ENCODE measurements around the gene SORCS2. TPM values are rescaled to one million over a fixed set of nuclear protein-coding genes. Genes with fewer than 3 reads are reported as not detected.

Gene SORCS2
- total RNA-seq, 1 donor from 2014 or later = 13.8 TPM

DNA sequence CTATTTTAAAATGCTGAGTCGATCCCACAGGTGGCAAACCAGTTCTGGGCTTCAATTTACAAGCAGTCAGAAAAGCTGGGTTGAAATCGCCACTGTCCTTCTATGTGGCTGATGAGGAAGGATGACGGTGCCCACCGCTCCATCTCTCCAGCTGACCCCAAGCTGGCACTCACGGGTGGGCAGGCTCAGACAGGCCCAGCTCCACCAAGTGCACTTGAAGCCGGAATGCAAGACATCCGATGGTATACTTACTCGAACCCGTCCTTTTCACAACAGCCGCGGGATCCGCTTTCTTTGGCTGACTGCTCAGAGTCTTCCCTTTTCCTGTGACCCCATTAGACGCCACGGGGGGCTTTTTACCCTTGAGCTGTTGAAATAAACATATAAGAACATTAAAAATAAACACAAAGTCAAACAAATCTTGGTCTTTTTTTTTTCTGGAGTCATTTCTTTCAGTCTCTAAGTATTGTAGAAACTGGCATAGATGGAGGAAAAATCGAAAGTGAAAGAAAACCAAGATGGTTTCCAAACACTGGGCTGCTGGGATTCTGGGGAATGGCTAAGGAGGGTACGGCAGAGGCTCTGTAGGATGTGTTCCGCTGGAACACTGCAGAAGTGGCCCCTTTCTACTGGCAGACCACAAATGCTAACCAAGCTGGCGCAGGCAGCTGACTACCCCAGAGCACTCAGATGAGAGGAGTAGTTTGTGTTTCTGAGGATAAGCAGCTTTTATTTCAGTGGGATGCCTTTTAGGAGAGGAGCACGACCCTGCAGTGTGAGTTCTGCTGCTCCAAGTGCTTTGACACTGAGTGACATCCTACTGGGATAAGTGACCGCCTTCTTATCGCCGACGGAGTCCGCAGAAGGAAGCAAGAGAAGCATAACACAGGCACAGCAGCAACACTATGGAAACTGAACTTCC, 586.4 kb downstream of the SORCS2 start:
- peak overlapping the region; percentile 41 for H3K4me2 ChIP-seq (ENCODE audit: low read length)
- peaks cover 77% of the 10 kb centered on the region for H3K36me3 ChIP-seq (ENCODE audit: insufficient read depth, low read length)
- DNase-seq (ENCODE audit: low read depth) = no peak
- no peaks in the 10 kb centered on the region for H3K9me3 ChIP-seq (ENCODE audit: insufficient read depth, low read depth, low read length)
- no peak overlapping the region for H2AFZ ChIP-seq (ENCODE audit: low read depth, low read length)
- peaks cover 30% of the 10 kb centered on the region for H3K4me1 ChIP-seq (ENCODE audit: insufficient read depth, low read length)
- peaks cover 75% of the 10 kb centered on the region for H3K79me2 ChIP-seq (ENCODE audit: insufficient read depth, low read length)
- Mint-ChIP-seq H3K27ac (ENCODE audit: unreplicated experiment) (peak overlapping the region; percentile 18), H3K4me1 (ENCODE audit: low read depth, unreplicated experiment) (peaks cover 14% of the 10 kb centered on the region), H3K9me3 (ENCODE audit: unreplicated experiment) (peaks cover 2% of the 10 kb centered on the region), H3K4me3 (ENCODE audit: unreplicated experiment) (no peak overlapping the region), H3K36me3 (ENCODE audit: low read depth, unreplicated experiment) (peaks cover 50% of the 10 kb centered on the region), H3K27me3 (ENCODE audit: low read depth, unreplicated experiment) (no peaks in the 10 kb centered on the region)
- FAIRE-seq = peak; percentile 26
- TF ChIP-seq EZH2 (IDR thresholded peaks at IDR 0.05; ENCODE audit: insufficient read depth, low read length) = no peak
- H3K27me3 ChIP-seq (ENCODE audit: insufficient read depth, low read length) = no peaks in the 10 kb centered on the region
- H4K20me1 ChIP-seq (ENCODE audit: insufficient read depth, low read length) = peaks cover 88% of the 10 kb centered on the region
- H3K4me3 ChIP-seq (ENCODE audit: insufficient read depth, low read depth, low read length) = no peak overlapping the region
- peak overlapping the region; percentile 35 for H3K9ac ChIP-seq (ENCODE audit: low read length)
- H3K27ac ChIP-seq (ENCODE audit: low read depth, low read length) = no peak overlapping the region

DNA sequence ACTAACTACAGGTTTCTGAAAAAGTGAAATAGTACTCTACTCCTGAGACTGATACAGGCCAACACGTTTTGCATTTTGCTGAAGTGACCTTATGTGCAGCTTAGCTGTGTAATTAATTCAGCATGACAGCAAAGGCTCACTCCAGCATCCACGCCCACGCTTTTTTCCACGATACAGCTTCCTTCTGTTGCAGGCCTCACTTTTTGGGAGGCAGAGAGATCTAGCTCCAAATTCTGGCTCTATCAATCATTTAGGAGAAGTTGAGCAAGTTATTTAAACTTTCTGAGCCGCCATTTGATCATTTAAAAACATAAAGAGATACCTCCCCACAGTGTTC, 587.1 kb downstream of the SORCS2 start:
- Histone ChIP-seq H3K4me1 (ENCODE audit: insufficient read depth, low read length) (peaks cover 30% of the 10 kb centered on the region), H3K27ac (ENCODE audit: low read depth, low read length) (no peak overlapping the region), H4K20me1 (ENCODE audit: insufficient read depth, low read length) (peaks cover 87% of the 10 kb centered on the region), H3K79me2 (ENCODE audit: insufficient read depth, low read length) (peaks cover 76% of the 10 kb centered on the region), H3K9ac (ENCODE audit: low read length) (peak overlapping the region; percentile 35), H3K4me2 (ENCODE audit: low read length) (peak overlapping the region; percentile 41), H3K36me3 (ENCODE audit: insufficient read depth, low read length) (peaks cover 75% of the 10 kb centered on the region), H3K4me3 (ENCODE audit: insufficient read depth, low read depth, low read length) (no peak overlapping the region), H2AFZ (ENCODE audit: low read depth, low read length) (no peak overlapping the region), H3K27me3 (ENCODE audit: insufficient read depth, low read length) (no peaks in the 10 kb centered on the region), H3K9me3 (ENCODE audit: insufficient read depth, low read depth, low read length) (no peaks in the 10 kb centered on the region)
- Mint-ChIP-seq H3K36me3 (ENCODE audit: low read depth, unreplicated experiment) (peaks cover 49% of the 10 kb centered on the region), H3K9me3 (ENCODE audit: unreplicated experiment) (peaks cover 2% of the 10 kb centered on the region), H3K4me3 (ENCODE audit: unreplicated experiment) (no peak overlapping the region), H3K27me3 (ENCODE audit: low read depth, unreplicated experiment) (no peaks in the 10 kb centered on the region), H3K27ac (ENCODE audit: unreplicated experiment) (no peak overlapping the region), H3K4me1 (ENCODE audit: low read depth, unreplicated experiment) (peaks cover 14% of the 10 kb centered on the region)
- TF ChIP-seq, protein P1, sequence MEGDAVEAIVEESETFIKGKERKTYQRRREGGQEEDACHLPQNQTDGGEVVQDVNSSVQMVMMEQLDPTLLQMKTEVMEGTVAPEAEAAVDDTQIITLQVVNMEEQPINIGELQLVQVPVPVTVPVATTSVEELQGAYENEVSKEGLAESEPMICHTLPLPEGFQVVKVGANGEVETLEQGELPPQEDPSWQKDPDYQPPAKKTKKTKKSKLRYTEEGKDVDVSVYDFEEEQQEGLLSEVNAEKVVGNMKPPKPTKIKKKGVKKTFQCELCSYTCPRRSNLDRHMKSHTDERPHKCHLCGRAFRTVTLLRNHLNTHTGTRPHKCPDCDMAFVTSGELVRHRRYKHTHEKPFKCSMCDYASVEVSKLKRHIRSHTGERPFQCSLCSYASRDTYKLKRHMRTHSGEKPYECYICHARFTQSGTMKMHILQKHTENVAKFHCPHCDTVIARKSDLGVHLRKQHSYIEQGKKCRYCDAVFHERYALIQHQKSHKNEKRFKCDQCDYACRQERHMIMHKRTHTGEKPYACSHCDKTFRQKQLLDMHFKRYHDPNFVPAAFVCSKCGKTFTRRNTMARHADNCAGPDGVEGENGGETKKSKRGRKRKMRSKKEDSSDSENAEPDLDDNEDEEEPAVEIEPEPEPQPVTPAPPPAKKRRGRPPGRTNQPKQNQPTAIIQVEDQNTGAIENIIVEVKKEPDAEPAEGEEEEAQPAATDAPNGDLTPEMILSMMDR (IDR thresholded peaks at IDR 0.05; ENCODE audit: insufficient read depth, low read depth, low read length) = no peak
- TF ChIP-seq EZH2 (IDR thresholded peaks at IDR 0.05; ENCODE audit: insufficient read depth, low read length) = no peak
- no peak for FAIRE-seq
- DNase-seq (ENCODE audit: low read depth) = peak; percentile 53

DNA sequence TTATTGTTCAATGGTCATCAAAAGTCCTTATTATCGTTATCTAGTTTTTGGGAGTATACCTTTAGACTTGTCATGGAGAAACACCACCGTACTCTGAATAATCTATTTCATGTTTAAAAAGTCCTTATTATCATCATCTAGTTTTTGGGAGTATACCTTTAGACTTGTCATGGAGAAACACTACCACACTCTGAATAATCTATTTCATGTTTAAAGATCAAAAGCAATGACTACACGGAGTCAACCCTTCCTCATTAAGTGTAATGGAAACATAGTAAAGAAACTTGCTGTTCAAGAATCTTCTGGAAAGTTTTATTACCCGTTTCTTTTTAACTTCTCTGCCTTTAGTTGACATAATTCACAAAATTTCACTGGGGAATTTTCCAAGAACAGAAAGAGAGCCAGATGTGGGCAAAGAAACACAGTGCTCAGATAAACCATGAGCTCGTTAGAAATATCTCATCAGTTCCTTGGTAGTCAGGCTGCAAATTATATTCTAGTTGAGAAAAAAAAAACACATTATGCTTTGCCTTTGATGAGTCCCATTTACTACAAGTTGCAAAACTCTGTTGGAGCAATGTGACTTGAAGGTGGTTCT, 588.5 kb downstream of the SORCS2 start:
- Histone ChIP-seq H3K79me2 (ENCODE audit: insufficient read depth, low read length) (peaks cover 76% of the 10 kb centered on the region), H3K27me3 (ENCODE audit: insufficient read depth, low read length) (no peaks in the 10 kb centered on the region), H3K9me3 (ENCODE audit: insufficient read depth, low read depth, low read length) (no peaks in the 10 kb centered on the region), H3K4me3 (ENCODE audit: insufficient read depth, low read depth, low read length) (no peak overlapping the region), H3K9ac (ENCODE audit: low read length) (peak overlapping the region; percentile 60), H2AFZ (ENCODE audit: low read depth, low read length) (no peak overlapping the region), H3K4me2 (ENCODE audit: low read length) (peak overlapping the region; percentile 53), H3K27ac (ENCODE audit: low read depth, low read length) (peak overlapping the region; percentile 46), H3K4me1 (ENCODE audit: insufficient read depth, low read length) (peaks cover 35% of the 10 kb centered on the region), H4K20me1 (ENCODE audit: insufficient read depth, low read length) (peaks cover 87% of the 10 kb centered on the region), H3K36me3 (ENCODE audit: insufficient read depth, low read length) (peaks cover 75% of the 10 kb centered on the region)
- peaks cover 14% of the 10 kb centered on the region for H3K4me1 Mint-ChIP-seq (ENCODE audit: low read depth, unreplicated experiment)
- H3K27ac Mint-ChIP-seq (ENCODE audit: unreplicated experiment) = peak overlapping the region; percentile 79
- no peaks in the 10 kb centered on the region for H3K27me3 Mint-ChIP-seq (ENCODE audit: low read depth, unreplicated experiment)
- H3K36me3 Mint-ChIP-seq (ENCODE audit: low read depth, unreplicated experiment) = peaks cover 50% of the 10 kb centered on the region
- TF ChIP-seq, protein P1 (IDR thresholded peaks at IDR 0.05; ENCODE audit: insufficient read depth, low read depth, low read length) = no peak
- no peak for TF ChIP-seq EZH2 (IDR thresholded peaks at IDR 0.05; ENCODE audit: insufficient read depth, low read length)
- DNase-seq (ENCODE audit: low read depth) (no peak), FAIRE-seq (no peak)
- peak overlapping the region; percentile 60 for H3K4me3 Mint-ChIP-seq (ENCODE audit: unreplicated experiment)
- H3K9me3 Mint-ChIP-seq (ENCODE audit: unreplicated experiment) = peaks cover 2% of the 10 kb centered on the region

Measured in astrocyte (in vitro differentiated cells and primary cell).